ACC112 (cell line): ENCODE measurements around the gene KRT82.

Experiments used
- H2AFZ ChIP-seq: fragments of 200-600 bp; sonication (generic); one replicate; pipeline ENCODE4 v1.6.0; 2017; ENCODE audit warnings: antibody characterized with exemption, low read length; ENCODE audit not compliant: unreplicated experiment
- H3K27ac ChIP-seq: fragments of 200-600 bp; sonication (generic); 2 replicates; pipeline ENCODE4 v1.5.1; 2014; ENCODE audit warnings: low read depth, mild to moderate bottlenecking, antibody characterized with exemption, low read length, moderate library complexity
- H3K27me3 ChIP-seq: fragments of 200-600 bp; sonication (generic); 2 replicates; pipeline ENCODE4 v1.6.1; 2014; ENCODE audit warnings: mild to moderate bottlenecking, antibody characterized with exemption, low read length, moderate library complexity, mixed read lengths; ENCODE audit not compliant: insufficient read depth
- H3K36me3 ChIP-seq: fragments of 200-600 bp; sonication (generic); 2 replicates; pipeline ENCODE4 v1.6.1; 2016; ENCODE audit warnings: mild to moderate bottlenecking, antibody characterized with exemption, low read length, moderate library complexity, mixed read lengths; ENCODE audit not compliant: insufficient read depth
- H3K4me1 ChIP-seq: fragments of 200-600 bp; sonication (generic); one replicate; pipeline ENCODE4 v1.6.1; 2016; ENCODE audit warnings: low read length, mixed read lengths; ENCODE audit not compliant: insufficient read depth, unreplicated experiment, control insufficient read depth
- H3K4me3 ChIP-seq: fragments of 200-600 bp; sonication (generic); 2 replicates; pipeline ENCODE4 v1.5.1; 2014; ENCODE audit warnings: mild to moderate bottlenecking, low read depth, low read length
- H3K79me2 ChIP-seq: fragments of 200-600 bp; sonication (generic); one replicate; pipeline ENCODE4 v1.6.0; 2016; ENCODE audit warnings: low read length; ENCODE audit not compliant: control insufficient read depth, unreplicated experiment, insufficient read depth

Gene KRT82

GRCh38 chr12:52381206-52381605, 24.9 kb downstream of the KRT82 start:
- no peaks in the 10 kb centered on the region for H3K4me1 ChIP-seq
- H2AFZ ChIP-seq = no peak overlapping the region
- peaks cover 3% of the 10 kb centered on the region; the same call in 1 of the 2 replicates for H3K27me3 ChIP-seq
- no peaks in the 10 kb centered on the region for H3K79me2 ChIP-seq
- H3K36me3 ChIP-seq = no peaks in the 10 kb centered on the region
- H3K27ac ChIP-seq = no peak overlapping the region
- no peak overlapping the region for H3K4me3 ChIP-seq

GRCh38 chr12:52380271-52380694, 25.9 kb downstream of the KRT82 start:
- Histone ChIP-seq H3K79me2 (no peaks in the 10 kb centered on the region), H3K36me3 (no peaks in the 10 kb centered on the region), H3K4me1 (no peaks in the 10 kb centered on the region), H3K27me3 (peaks cover 3% of the 10 kb centered on the region; the same call in 1 of the 2 replicates), H3K27ac (no peak overlapping the region), H3K4me3 (no peak overlapping the region), H2AFZ (no peak overlapping the region)

- Histone ChIP-seq H3K4me3 (no peak overlapping the region), H3K4me1 (no peaks in the 10 kb centered on the region), H3K27me3 (peaks cover 3% of the 10 kb centered on the region; the same call in 1 of the 2 replicates), H2AFZ (no peak overlapping the region), H3K36me3 (no peaks in the 10 kb centered on the region), H3K79me2 (no peaks in the 10 kb centered on the region), H3K27ac (no peak overlapping the region)
Measured at GRCh38 chr12:52379536-52379935, 26.6 kb downstream of the KRT82 start.

GRCh38 chr12:52378091-52378490, 28.0 kb downstream of the KRT82 start:
- Histone ChIP-seq H3K79me2 (no peaks in the 10 kb centered on the region), H3K4me3 (no peak overlapping the region), H3K27me3 (no peaks in the 10 kb centered on the region), H3K4me1 (no peaks in the 10 kb centered on the region), H2AFZ (no peak overlapping the region), H3K27ac (no peak overlapping the region), H3K36me3 (no peaks in the 10 kb centered on the region)

GRCh38 chr12:52377266-52377665, 28.9 kb downstream of the KRT82 start:
- H2AFZ ChIP-seq = no peak overlapping the region
- H3K27ac ChIP-seq = no peak overlapping the region
- H3K4me1 ChIP-seq = no peaks in the 10 kb centered on the region
- no peaks in the 10 kb centered on the region for H3K79me2 ChIP-seq
- no peaks in the 10 kb centered on the region for H3K36me3 ChIP-seq
- no peak overlapping the region for H3K4me3 ChIP-seq
- H3K27me3 ChIP-seq = no peaks in the 10 kb centered on the region

- Histone ChIP-seq H2AFZ (no peak overlapping the region), H3K36me3 (no peaks in the 10 kb centered on the region), H3K4me3 (no peak overlapping the region), H3K27ac (no peak overlapping the region), H3K4me1 (no peaks in the 10 kb centered on the region), H3K27me3 (peaks cover 11% of the 10 kb centered on the region), H3K79me2 (no peaks in the 10 kb centered on the region)
Measured at GRCh38 chr12:52372216-52373154, 33.6 kb downstream of the KRT82 start.

GRCh38 chr12:52371716-52372115, 34.4 kb downstream of the KRT82 start:
- H3K27ac ChIP-seq = no peak overlapping the region
- H3K36me3 ChIP-seq = no peaks in the 10 kb centered on the region
- no peaks in the 10 kb centered on the region for H3K79me2 ChIP-seq
- H2AFZ ChIP-seq = no peak overlapping the region
- peaks cover 11% of the 10 kb centered on the region for H3K27me3 ChIP-seq
- H3K4me3 ChIP-seq = no peak overlapping the region
- H3K4me1 ChIP-seq = no peaks in the 10 kb centered on the region

GRCh38 chr12:52370926-52371608, 35.1 kb downstream of the KRT82 start:
- no peaks in the 10 kb centered on the region for H3K4me1 ChIP-seq
- no peak overlapping the region for H3K4me3 ChIP-seq
- no peak overlapping the region for H3K27ac ChIP-seq
- H3K36me3 ChIP-seq = no peaks in the 10 kb centered on the region
- H2AFZ ChIP-seq = no peak overlapping the region
- peaks cover 11% of the 10 kb centered on the region for H3K27me3 ChIP-seq
- no peaks in the 10 kb centered on the region for H3K79me2 ChIP-seq

- H3K79me2 ChIP-seq = no peaks in the 10 kb centered on the region
- no peak overlapping the region for H2AFZ ChIP-seq
- no peak overlapping the region for H3K4me3 ChIP-seq
- H3K27me3 ChIP-seq = peaks cover 11% of the 10 kb centered on the region
- H3K27ac ChIP-seq = no peak overlapping the region
- no peaks in the 10 kb centered on the region for H3K4me1 ChIP-seq
- no peaks in the 10 kb centered on the region for H3K36me3 ChIP-seq
Measured at GRCh38 chr12:52369809-52370208, 36.3 kb downstream of the KRT82 start.

GRCh38 chr12:52369211-52369610, 36.9 kb downstream of the KRT82 start:
- Histone ChIP-seq H3K36me3 (no peaks in the 10 kb centered on the region), H3K27ac (no peak overlapping the region), H3K4me3 (no peak overlapping the region), H3K79me2 (no peaks in the 10 kb centered on the region), H3K4me1 (no peaks in the 10 kb centered on the region), H2AFZ (no peak overlapping the region), H3K27me3 (peaks cover 11% of the 10 kb centered on the region)
